Aortic smooth muscle cell (primary cell): ENCODE results near the gene UBL5. TPM values are rescaled to one million over a fixed set of nuclear protein-coding genes. Genes with fewer than 3 reads are reported as not detected.

ENCODE experiments used
- total RNA-seq: library from RNA; depleted of rRNA; stranded (reverse); fragments of >200 nt; gene quantifications from 2 replicates; pipeline ENCODE4 v1.2.3, GENCODE V29; 2014

Gene UBL5
- total RNA-seq = 184 and 325 TPM in 2 replicates

DNA sequence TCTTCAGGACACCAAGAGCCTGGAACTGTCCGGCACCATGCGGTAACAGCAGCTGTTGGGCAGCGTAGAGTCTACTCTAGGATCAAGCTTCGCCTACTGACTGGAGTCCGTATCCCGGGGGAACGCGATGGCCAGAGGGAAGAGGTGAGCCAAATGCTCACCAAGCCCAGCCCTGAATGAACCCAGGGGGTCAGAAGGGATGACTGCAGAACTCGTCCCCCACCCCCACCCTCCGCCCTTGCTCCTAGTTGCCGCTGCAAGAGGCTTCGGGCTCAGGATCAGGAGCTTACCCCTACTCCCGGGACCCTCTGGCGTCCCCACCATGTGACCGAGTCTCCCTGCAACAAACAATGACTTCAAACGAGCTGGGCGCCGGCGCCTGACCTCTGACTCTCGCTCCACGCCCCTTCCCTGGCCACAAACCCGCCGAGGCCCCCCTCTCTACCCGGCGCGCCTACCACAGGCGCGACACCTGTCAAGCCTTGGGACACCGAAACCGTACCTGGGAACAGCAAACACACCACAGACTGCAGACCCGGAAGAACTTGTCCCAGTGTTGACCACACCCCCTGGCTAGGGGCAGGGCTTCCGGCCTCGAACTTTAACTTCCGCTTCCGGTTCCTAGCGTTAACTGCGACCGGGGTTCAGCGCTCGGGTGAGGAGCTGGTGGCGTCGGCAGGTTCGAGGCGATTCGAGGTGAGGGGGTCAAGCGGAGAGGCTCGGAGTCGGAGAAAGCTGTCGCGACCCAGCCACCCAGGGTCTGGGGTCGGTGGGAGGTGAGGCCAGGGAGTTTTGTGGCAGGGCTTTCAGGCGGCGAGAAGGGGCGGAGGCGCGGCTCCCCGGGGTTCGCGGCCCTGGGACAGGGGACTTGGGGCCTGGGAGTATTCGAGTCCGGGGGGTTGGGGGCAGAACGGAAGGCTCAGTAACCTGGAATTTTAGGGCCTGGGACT, at the start of gene UBL5:
TSS of gene UBL5 (plus strand) at position 630 of the 950 bp plus-strand sequence. CDS start 420 bp downstream, outside the sequence.

DNA sequence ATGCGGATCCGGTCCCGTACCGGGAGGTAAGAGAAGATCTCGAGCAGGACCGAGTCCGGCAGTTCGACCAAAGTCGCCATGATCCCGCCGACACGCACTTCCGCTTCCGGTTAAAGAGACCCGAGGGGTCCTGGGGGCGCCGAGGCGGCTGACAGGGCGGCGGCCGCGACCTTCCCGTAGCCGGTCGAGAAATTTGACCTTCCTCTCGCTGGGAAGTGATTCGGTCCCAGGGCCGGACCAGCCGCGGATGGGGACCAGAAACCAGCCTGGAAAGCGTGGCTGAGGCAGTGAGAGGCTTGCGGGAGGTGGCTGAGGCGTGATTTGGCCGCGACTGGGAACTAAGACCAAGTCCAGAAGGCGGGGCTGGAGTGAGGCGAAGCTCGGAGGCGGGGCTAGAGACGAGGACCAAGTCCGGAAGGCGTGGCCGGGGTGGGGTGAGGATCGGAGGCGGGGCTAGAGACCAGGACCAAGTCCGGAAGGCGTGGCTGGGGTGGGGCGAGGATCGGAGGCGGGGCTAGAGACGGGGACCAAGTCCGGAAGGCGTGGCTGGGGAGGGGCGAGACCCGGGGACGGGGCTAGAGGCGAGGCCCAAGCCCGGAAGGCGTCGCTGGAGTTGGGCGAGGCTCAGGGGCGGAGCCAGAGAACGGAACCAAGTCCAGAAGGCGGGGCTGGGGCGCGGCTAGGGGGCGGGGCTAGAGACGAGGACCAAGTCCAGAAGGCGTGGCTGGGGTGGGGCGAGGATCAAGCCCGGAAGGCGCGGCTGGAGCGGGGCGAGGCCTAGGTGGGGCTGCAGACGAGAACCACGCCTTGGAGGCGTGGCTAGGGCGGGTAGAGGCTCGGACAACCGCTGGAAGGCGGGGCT, 8.8 kb upstream of the UBL5 start, which contains the start of gene FBXL12:
TSS of gene FBXL12 (minus strand) at position 346 of the 862 bp plus-strand sequence. CDS start at position 80, 266 bp downstream.

DNA sequence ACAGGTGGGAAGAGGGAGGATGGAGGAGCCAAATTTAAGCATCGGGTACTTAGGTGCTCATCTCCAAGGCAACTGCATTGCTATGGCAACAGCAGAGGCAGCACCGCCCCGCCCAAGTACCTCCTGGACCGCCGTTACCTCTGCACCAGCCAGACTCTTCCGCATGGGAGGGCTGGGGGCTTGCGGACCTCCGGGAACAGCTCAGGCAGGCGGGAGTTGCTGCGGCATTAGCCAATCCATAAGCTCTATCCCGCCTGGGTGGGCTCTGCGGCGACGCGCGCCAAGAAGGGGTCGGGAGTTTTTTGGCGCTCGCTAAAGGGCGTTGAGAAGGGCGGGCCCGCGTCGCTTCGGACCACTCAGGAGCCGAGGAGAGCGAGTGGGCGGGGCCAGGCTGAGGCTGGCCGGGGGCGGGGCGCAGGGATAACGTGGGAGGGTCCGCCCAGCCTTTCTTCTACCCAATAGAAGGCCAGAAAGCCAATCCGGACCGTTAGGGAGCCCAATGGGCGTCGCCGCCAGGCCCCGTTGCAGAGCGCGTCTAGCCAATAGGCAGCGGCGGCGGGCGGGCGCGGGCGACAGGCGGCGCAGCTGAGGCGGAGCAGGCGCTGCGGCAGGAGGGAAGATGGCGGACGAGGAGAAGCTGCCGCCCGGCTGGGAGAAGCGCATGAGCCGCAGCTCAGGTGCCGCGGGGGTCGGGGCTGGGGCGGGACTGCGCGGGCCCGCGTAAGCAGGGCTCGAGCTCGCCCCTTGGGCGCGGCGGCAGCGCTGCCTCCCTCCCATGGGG, 7.2 kb downstream of the UBL5 start, which contains the start of gene PIN1:
TSS of gene PIN1 (plus strand) at position 593 of the 781 bp plus-strand sequence. CDS start at position 620, 27 bp downstream.

Other genes starting within 250 kb of the UBL5 start
- gene ZNF121, start 243.4 kb upstream of the UBL5 start, total RNA-seq = 33.9 and 45.0 TPM in 2 replicates
- gene ZNF561, start 206.7 kb upstream of the UBL5 start, total RNA-seq = 33.0 and 41.4 TPM in 2 replicates
- 19.8 and 23.1 TPM in 2 replicates for gene ZNF562, start 152.8 kb upstream of the UBL5 start, total RNA-seq
- 16.6 and 19.3 TPM in 2 replicates for gene ZNF846, start 59.2 kb upstream of the UBL5 start, total RNA-seq
- 10.7 and 11.9 TPM in 2 replicates for gene FBXL12, start 8.8 kb upstream of the UBL5 start, total RNA-seq
- 136 and 161 TPM in 2 replicates for gene PIN1, start 7.4 kb downstream of the UBL5 start, total RNA-seq
- 0.19 and 1.3 TPM in 2 replicates for gene OLFM2, start 108.6 kb downstream of the UBL5 start, total RNA-seq
- 3.5 and 6.3 TPM in 2 replicates for gene COL5A3, start 182.6 kb downstream of the UBL5 start, total RNA-seq
- gene RDH8, start 185.6 kb downstream of the UBL5 start, total RNA-seq = not detected in 2 replicates